Mammary epithelial cell (primary cell): ENCODE data around the gene LDLRAD4.

Experiments used
- CTCF ChIP-seq, 2 donors: IDR thresholded peaks in 1 of 2; conservative IDR thresholded peaks in 1 of 2; 2 replicates each; pipeline ENCODE4 v1.5.1; 2011 to 2012; ENCODE audit warnings: inconsistent platforms in 2 of 2, low read length in 2 of 2, mild to moderate bottlenecking in 2 of 2, control low read depth in 1 of 2, low read depth in 1 of 2; ENCODE audit not compliant: insufficient read depth in 1 of 2; ENCODE audit errors: extremely low read depth in 1 of 2
- EZH2 ChIP-seq: IDR thresholded peaks from 2 replicates; pipeline ENCODE4 v1.6.1; 2012; ENCODE audit warnings: low read length, inconsistent platforms, borderline replicate concordance

- TF ChIP-seq EZH2 (no peak), CTCF (conservative IDR thresholded peaks at IDR 0.05 in 1 of 2, IDR thresholded peaks at IDR 0.05 in 1 of 2; ENCODE audit: extremely low read depth in 1 of 2, insufficient read depth in 1 of 2, low read depth in 1 of 2, low read length in 2 of 2) (no peak)
These were observed 285.3 kb downstream of the LDLRAD4 start for GRCh38 chr18:13503836-13504235.
